Heart left ventricle (tissue), 13 donors: ENCODE data around the gene VSIG8.

Experiments used
- CTCF ChIP-seq, 12 donors: fragments of 200-600 bp; sonication (generic) in 4 of 12; IDR thresholded peaks; one replicate each; pipeline versions ENCODE4 v1.5.0 to v1.8.0; 2018 to 2022; ENCODE audit warnings: antibody characterized with exemption in 12 of 12, mild to moderate bottlenecking in 5 of 12
- POLR2A ChIP-seq, 2 donors: fragments of 450-650 bp; IDR thresholded peaks; one replicate each; pipeline ENCODE4 v1.6.1; 2017; ENCODE audit warnings: antibody characterized with exemption in 2 of 2, mild to moderate bottlenecking in 2 of 2, moderate library complexity in 2 of 2
- donor health status: ischemic (EF 13 %, LVEDD 7.1; RV severe dilation, severe dysfunction).
- donor health status: DM: no; HTN: yes; CAD: no.
- donor health status: DM: no; HTN: no; CAD: no.
- donor health status: ischemic (EF 25% LVEDD 6.9; RV normal size, moderate dysfunction).
- donor health status: ischemic (EF 25% LVEDD 5.7; RV mildly dilated, moderate dysfunction).
- donor health status: ischemic (EF 35%, LVEDD 5.7; RV mildly dilated, moderate dysfunction).
- donor health status: nonischemic (EF 11% LVEDD 7.7; RV severe dilation, severe dysfunction).
- donor health status: DM: yes; HTN: yes; CAD: no.
- donor health status: PGD.
- donor health status: ischemic (EF 29% LVEDD 5.4; RV normal size, mild dysfunction).
- donor health status: nonischemic (EF 23%, LVEDD 6.1; RV moderate dilation, normal function).

- no peak for TF ChIP-seq CTCF (IDR thresholded peaks at IDR 0.05)
- TF ChIP-seq POLR2A (IDR thresholded peaks at IDR 0.05): no peak
These were observed at the start of gene VSIG8 for GRCh38 chr1:159862557-159862956.
